Bone marrow (tissue), 2 donors: ENCODE measurements around the gene PSMC2.
"Not testable (repeated sequence)": the region's sequence is repeated elsewhere in the genome, so short reads cannot be mapped to it uniquely, and the experiment has no call there.

Source experiments
- DNase-seq, 2 donors: peaks; one replicate each; lab custom pipeline; 2025; lab: John Stamatoyannopoulos, UW

Gene PSMC2

DNA sequence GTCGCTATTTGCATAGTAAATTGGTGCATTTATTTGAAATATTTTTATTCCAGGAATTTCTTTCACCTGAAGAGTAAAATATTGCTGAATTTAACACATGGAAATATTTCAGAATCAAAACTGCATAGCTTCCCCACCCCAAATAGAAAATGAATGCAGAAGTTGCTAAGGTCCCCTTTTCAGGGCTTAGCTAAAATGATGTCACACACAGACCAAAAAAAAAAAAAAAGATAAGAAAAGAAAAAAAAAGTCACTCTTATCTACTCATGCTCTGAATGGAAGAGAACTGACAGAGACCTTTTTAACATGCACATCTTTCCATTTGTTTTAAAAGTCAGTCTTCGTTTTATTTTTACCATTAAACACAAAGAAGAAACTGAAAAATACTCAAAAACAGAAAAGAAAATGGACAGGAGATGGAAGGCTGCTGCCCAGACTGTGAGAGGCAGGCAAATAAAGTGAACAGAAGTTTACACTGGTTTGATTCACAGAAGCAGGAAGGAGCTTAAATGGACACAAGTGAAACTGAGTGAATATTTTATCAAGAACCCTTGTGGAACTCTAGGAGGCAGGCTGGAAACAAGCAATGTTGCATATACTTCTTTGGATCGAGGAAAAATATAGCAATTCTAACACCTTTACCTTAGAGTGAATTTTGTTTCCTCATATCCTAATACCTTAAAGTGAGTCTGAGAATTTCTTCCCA is 32.0 kb downstream of the PSMC2 start:
- DNase-seq: no peak

DNA sequence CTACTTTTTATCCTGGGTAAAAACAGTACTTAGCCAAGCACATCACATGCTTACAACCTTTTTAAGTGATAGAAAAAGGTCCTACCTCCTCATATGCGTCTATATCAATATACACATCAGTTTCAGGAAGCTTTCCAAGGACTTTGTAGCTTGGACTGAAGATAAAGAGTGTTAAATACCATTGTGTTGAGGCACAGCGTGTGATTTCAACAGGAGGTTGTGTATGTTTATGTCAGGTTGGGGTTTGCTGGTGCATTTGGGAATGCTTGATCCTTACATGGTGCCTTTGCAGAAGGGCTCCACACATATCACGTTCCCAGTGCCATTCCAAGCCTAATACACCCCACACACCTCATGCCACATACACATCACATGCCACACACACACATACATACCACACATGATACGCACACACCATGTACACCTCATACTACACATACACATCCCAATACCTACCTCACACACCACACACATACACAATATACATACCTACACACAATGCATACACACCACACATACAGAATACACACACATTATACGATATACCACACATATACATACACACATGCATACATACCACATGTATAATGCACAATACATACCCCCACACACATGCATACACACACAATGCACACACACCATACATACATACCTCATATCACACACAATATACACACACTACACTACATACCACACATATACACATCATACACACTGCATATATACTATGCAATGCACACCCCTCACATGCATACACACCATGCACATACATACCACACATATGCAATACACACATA is 33.1 kb downstream of the PSMC2 start:
- DNase-seq: no peak

DNA sequence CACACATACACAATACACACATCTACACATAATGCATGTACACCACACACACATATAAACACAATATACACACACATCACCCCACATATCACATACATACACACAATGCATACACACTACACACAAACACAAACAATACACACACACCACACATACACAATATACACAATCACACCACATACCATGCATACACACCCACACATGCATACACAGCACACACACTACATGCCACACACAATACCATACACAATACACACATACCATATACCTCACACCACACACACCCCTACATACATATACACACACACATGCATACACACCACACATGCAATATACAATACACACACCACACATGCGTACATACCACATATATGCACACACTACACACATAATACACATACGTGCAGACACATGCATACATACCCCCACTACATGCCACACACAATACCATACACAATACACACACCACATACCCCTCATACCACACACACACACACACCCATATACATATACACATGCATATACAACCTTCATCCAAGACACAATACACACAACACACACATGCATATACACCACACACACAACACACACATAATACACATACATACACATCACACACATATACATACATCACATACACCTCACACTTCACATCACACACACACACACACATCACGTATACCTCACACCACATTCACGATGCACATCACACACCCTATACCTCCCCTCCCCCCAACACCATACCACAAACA is 34.0 kb downstream of the PSMC2 start:
- DNase-seq: no peak

DNA sequence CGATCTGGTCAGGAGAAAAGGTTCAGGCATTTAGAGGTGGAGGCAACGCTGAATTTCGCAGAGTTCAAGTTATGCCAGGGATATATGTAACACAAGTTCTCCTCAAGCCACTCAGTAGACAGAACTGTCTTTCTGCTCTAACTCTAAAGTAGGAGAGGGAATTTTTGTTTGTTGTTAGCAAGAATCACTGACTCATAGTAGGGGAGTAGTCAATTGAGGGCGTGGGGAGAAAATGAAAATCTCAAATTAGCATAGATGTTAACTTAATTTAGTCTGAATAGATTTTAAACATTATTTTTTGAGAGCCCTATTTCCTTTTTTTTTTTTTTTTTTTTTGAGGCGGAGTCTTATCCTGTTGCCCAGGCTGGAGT is 34.6 kb downstream of the PSMC2 start:
- no peak for DNase-seq

DNA sequence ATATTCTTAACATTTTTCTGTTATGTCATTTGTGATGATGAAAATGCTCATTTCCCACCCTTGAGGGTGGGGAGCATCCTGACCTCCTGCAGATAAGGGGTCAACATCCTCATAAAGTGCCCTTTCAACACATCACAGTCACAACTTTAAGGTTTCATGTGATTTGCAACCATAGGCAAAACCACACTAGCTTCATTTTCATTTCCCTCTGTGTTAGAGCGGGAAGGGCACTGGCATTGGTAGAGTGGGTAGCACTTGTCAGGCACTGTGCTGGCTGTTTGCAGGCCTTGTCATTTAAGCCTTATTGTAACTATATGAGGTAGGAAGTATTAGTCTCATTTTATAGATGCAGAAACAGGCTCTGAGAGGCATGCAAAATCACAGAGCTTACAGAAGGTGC is 39.8 kb downstream of the PSMC2 start:
- DNase-seq: no peak

DNA sequence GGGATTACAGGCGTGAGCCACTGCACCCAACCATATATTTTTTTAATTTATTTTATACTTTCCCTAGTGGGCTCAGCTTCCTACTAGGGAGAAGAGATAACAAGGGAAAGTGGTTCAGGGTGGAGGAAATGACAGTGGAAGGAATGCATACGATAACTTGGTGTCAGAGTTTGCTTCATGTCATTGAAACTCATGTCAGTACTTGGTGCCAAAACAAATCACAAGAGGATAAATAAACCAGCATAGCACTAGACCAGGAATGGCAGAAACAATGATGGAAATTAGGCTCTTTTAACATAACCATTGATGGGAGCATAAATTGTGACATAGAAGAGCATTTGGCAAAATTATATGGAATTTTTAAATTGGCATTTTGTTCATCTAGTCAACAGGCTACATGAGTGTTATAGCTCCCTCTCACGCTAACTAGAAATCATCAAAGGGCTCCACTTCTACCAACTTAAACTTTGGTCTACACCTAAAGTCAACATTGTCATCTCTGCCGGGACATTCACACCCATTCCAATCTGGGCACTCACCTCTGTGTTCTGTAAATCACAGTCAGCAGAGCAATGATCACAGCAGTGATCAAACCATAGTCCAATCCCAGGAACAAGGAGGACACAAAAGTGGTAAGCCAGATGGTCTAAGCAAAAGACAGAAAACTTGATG is 41.2 kb downstream of the PSMC2 start:
- DNase-seq: no peak

DNA sequence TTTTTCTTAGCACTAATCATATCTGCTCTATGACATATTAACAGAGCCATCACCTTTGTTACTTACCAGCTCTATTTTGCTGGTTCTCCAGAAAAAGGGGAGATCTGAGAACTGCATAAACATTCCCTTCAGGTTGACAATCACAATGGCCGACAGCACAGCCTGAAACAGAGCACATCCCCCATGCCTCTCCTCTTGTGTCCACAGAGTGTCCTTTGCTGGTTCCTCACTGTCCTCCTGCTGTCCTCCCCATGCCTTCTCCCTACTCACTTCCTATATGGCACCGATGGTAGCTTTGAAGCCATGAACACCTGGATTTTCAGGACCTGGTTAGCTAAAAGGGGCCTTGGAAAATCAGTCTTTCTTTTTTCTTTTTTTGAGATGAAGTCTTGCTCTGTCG is 41.8 kb downstream of the PSMC2 start:
- DNase-seq: no peak

DNA sequence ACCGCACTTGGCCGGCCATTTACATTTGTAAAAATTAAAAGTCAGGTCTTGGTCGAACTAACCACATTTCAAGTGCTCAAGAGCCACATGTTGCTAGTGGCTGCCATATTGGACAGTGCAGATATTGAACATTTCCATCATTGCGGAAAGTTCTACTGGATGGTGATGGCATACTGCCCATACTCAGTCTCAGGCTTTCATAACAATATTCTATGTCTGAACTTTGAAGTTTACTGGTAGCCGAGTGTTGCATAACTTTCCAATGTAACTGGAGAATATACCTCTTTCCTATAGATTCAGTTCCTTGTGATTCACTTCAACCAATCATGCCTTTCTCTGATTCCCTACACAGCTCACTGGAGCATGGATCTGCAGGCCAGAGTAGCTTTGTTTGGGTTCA is 43.7 kb downstream of the PSMC2 start:
- DNase-seq: no peak

DNA sequence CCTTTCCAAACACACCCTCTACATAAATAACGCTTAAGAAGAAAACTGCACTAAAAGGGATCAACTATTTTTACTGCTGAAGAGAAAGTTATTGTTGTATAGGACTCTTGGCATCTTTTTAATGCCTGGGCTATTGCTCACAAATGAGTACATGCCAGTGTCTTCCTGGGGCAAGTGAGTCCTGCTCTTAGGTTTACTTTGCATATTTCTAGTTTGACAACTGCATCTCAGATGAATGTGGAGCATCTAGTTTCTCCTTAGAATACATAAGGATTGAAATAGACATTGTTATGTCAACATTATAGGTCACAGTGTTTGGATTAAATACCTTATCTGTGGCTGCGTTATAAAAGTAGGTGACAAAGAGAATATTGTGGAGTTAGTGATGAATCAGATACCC is 44.5 kb downstream of the PSMC2 start:
- DNase-seq: no peak

DNA sequence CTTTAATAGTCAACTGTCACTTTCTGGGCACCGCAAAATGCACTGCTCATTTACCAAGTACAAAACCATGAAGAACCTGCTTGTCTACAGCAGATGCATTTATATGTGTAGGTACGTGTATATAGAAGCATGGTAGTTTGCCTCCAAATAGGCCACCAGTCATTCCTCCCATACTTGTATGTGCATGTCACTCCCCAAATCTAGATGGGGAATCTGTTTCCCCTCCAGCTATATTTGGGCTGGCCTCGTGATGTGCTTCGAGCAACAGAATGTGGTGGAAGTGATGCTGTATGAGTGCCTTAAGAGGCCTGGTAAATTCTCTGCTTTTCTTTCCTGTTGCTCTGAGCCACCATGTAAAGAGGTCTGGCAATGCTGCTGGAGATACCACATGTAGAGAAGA is 47.1 kb downstream of the PSMC2 start:
- no peak for DNase-seq

DNA sequence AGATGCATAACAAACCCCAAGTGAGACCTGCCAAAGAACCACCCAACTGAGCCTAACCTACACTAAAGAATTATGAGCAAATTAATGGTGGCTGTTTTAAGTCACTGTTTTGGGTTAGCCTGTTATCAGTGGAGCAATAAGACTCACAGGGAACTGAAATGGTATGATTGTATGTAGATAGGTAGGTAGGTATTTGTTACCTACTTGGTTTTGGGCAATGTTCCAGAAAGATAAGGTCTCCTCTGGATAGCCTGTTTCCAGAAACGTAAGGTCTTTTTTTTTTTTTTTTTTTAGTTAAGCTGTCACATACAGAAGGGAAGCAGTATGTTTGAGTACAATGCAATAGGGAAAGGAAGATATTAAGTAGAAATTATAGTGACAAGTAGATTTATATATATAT is 47.6 kb downstream of the PSMC2 start:
- no peak for DNase-seq

DNA sequence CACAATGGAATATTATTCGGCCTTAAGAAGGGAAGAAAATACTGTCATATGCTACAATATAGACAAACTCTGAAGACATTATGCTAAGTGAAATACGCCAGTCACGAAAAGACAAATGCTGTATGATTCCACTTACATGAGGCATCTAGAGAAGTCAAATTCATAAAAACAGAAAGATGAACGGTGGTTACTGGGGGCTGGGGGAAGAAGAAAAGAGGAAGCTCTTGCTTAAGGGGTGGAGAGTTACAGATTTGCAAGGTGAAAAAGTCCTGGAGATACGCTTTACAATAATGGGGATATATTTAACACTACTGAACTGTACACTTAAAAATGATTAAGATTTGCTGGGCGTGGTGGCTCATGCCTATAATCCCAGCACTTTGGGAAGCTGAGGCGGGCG is 49.0 kb downstream of the PSMC2 start:
- no peak for DNase-seq

DNA sequence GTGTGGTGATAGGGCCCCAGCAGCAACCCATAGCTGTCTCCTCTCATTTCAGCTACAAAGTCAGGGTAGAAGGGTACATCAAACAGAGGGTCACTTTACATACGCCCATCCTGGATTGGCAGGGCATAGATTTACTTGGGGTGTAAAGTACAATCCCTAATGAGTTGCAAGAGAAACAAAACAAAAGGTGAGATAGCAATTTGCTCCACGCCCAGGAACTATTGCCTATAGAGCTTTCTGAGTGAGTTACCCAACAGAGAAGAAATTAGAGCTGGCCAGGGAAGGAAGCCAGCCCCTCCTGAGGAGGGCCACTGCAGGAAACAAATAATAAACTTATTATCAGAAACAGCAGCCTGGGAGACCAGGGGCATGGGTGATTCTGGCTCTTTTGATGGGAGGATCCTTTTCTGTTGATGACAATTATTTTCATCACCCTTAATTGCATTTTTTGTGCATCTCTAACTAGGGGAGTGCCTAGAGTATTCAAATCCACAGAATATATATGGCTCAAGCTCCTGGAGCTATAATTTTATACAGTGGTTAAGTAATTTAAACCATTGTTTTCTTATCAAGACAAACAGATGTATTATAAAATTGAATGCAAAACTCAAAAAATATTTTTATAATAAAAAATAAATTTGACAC is 51.2 kb downstream of the PSMC2 start:
- no peak for DNase-seq

DNA sequence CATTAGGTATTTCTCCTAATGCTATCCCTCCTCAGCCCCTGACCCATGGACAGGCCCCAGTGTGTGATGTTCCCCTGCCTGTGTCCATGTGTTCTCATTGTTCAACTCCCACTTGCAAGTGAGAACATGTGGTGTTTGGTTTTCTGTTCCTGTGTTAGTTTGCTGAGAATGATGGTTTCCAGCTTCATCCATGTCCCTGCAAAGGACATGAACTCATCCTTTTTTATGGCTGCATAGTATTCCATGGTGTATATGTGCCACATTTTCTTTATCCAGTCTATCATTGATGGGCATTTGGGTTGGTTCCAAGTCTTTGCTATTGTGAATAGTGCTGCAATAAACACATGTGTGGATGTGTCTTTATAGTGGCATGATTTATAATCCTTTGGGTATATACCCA is 52.2 kb downstream of the PSMC2 start:
- DNase-seq: not testable (repeated sequence)

DNA sequence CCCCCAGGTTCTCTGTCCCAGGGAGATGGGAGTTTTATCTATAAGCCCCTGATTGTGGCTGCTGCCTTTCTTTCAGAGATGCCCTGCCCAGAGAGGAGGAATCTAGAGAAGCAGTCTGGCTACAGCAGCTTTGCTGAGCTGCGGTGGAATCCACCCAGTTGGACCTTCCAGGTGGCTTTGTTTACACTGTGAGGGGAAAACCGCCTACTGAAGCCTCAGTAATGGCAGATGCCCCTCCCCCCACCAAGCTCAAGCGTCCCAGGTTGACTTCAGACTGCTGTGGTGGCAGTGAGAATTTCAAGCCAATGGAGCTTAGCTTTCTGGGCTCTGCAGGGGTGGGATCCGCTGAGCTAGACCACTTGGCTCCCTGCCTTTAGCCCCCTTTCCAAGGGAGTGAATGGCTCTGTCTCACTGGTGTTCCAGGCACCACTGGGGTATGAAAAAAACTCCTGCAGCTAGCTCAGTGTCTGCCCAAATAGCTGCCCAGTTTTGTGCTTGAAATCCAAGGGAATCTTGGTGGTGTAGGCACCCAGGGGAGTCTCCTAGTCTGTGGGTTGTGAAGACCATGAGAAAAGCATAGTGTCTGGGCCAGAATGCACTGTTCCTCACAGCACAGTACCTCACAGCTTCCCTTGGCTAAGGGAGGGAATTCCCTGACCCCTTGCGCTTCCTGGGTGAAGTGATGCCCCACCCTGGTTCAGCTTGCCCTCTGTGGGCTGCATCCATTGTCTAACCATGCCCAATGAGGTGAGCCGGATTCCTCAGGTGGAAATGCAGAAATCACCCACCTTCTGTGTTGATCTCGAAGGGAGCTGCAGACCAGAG is 58.6 kb downstream of the PSMC2 start:
- DNase-seq: not testable (repeated sequence)

DNA sequence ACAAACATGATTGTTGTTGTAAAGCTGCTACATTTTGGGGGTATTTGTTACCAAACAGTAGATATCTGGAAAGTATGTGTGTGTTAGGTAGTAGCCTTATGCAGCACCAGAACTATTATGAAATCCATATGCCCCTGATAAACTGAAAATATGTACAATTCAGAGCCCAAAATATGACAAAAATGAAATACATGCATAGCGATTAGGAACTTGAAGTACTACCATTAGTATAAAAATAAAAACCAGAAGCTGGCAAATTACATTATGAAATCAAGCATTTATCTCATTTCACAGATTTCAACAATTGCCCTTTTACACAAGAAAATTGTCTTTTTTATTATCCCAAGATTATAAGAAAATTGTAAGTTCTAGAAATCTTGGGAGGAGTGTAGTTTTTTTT is 64.7 kb downstream of the PSMC2 start:
- no peak for DNase-seq

DNA sequence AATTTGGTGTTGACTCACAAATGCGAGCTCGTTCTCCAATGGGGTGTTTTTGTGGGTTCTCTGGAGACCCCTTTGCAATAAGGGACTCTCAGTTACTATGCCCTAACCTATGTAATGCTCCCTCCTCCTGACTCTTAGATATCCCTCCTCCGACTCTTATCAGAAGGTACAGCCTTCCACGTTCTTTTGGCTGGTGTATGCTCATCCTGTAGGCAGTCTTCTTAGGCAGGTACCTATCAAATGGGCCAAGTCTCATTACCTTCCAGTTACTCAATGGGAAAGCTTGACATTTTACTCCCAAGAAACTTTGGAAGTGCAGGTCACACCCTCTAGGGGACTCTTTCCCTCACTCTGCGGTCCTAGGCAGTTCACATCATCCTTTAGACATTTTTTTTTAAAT is 66.0 kb downstream of the PSMC2 start:
- DNase-seq: no peak

DNA sequence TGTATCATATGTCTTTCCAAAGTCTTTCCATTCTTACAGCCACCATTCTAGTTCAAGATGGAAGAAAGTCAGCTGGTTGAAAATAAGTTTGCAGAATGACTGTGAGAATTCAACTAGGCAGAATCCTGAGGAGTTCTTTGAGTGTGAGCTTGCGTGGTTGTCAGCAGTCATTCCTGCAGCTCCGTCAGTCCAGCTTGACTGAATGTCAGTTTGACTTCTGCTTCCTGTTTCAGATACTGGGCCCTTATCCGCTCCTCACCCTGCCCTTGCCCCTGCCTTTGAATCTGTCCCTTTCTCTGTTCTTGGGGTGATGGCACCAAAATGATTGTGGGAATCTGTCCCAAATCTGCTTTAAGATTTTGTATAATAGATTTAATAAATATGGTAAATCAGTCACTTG is 70.8 kb downstream of the PSMC2 start:
- no peak for DNase-seq
